Activated B cell treated with CpG ODN at 0.5 μM for 24 hours (primary cell): Measurements from ENCODE around the gene GRK1. TPM values are rescaled to one million over a fixed set of nuclear protein-coding genes. Genes with fewer than 3 reads are reported as not detected.

Source experiments
- ATAC-seq: fragments of 200-7000 bp; cut with Tn5 transposase; one replicate; pipeline ENCODE4 v1.10.0; 2021; ENCODE audit warnings: low read depth, mild to moderate bottlenecking, moderate library complexity
- CTCF ChIA-PET: fragments of 350-600 bp; sonication (Branson Sonifier 250); formaldehyde crosslinking; loops from one replicate; lab custom pipeline; 2021; ENCODE audit warnings: antibody characterized with exemption; lab: Charles Lee
- POLR2A ChIA-PET: fragments of 350-600 bp; sonication (Branson Sonifier 250); formaldehyde crosslinking; loops from one replicate; lab custom pipeline; 2021; ENCODE audit warnings: antibody characterized with exemption; lab: Charles Lee
- DNase-seq: peaks from one replicate; pipeline ENCODE4 v3.0.0; 2022
- H3K27ac Mint-ChIP-seq: one replicate; pipeline ENCODE4 v1.8.0; 2020; ENCODE audit warnings: mixed read lengths
- H3K27me3 Mint-ChIP-seq: one replicate; pipeline ENCODE4 v1.8.0; 2021; ENCODE audit warnings: mixed read lengths
- H3K36me3 Mint-ChIP-seq: one replicate; pipeline ENCODE4 v1.8.0; 2021; ENCODE audit warnings: low read depth, mixed read lengths
- H3K4me1 Mint-ChIP-seq: one replicate; pipeline ENCODE4 v1.8.0; 2021; ENCODE audit warnings: mixed read lengths
- H3K4me3 Mint-ChIP-seq: one replicate; pipeline ENCODE4 v1.8.0; 2020; ENCODE audit warnings: mild to moderate bottlenecking, mixed read lengths
- H3K9me3 Mint-ChIP-seq: one replicate; pipeline ENCODE4 v1.8.0; 2020; ENCODE audit warnings: mixed read lengths
- intact Hi-C: fragments of 100-400 bp; cut with micrococcal nuclease; formaldehyde crosslinking; loops from one replicate; pipeline ENCODE4 v1.15.1; 2024
- total RNA-seq: library from RNA; stranded (reverse); gene quantifications from 2 replicates; pipeline ENCODE4 v1.2.3, GENCODE V29; 2022
- TF ChIP-seq, protein P1 (sequence below): fragments of 200-600 bp; IDR thresholded peaks from one replicate; pipeline ENCODE4 v1.8.0; 2022; ENCODE audit warnings: antibody characterized with exemption, mild to moderate bottlenecking

The GRK1 gene
- total RNA-seq, 1 donor from 2014 or later, result 0.07 TPM

DNA sequence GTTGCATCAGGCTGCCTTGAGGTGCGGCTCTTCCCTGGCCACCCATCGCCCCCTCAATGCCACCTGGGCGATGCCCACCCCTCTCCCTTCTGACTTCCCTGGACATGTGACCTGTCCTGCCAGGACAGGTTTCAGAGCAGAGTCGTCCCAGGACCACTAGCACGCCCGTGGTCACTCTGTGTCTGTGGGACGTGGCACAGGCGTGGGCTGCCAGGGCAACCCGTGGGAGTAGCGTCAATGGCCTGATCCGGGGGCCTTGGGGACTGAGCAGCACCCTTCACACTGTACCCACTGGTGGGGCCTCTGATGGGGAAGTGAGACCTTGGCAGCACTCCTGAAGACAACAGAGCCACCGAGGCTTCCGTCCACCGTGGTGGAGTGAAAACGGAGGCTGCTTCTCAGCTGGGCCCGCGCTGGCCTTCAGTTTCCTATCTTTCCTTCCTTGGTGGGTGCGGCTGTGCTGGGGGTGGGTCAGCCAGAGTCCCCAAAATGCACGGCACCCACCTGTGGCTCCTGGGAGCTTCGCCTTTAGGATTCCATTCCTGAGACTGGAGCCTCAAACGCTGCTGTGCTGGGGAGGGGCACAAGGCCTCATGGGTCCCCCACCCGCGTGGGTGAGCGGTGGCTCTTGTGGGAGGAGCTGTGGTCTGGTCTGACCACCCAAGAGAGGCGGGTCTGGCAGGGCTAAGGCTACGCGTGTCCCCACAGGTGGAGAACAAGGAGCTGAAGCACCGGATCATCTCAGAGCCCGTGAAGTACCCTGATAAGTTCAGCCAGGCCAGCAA lies 65.3 kb downstream of the GRK1 start:
- ATAC-seq, result peak; percentile 87

DNA sequence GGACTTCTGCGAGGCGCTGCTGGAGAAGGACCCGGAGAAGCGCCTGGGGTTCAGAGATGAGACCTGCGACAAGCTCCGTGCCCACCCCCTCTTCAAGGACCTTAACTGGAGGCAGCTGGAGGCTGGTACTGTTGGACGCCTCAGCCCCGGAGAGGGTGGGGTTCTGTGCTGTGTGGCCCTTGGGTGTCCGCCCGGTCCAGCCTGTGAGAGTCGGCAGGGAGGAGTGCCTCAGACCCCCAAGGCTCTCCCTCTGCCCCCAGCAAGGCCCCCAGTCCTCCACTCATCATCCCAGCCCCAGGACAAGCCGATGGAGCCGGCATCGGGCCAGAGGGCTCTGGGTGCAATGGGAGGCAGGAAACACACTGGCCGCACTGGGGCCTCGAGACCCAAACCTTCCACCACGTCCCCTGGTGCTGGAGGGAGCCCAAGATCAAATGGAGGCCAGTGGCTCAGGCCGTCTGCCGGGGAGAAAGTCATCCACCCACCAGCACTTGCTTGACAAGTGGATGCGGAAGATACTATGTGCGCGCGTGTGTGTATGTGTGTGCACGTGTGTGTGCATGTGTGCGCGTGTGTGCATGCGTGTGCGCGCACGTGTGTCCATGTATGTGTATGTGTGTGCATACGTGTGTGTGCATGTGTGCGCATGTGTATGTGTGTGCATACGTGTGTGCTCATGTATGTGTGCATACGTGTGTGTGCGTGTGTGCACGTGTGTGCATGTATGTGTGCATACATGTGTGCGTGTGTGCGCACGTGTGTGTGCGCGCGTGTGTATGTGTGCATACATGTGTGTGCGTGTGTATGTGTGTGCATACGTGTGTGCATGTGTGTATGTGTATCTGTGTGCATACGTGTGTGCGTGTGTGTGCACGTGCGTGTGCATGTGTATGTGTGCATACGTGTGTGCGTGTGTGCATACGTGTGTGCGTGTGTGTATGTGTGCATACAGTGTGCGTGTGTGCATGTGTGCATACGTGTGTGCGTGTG lies 66.2 kb downstream of the GRK1 start:
- ChIA-PET POLR2A (no interaction called here), CTCF (no interaction called here)
- intact Hi-C loops, result loop anchor here (2.0 kb wide), 1 partner anchor 26 kb away; the partner anchor contains the start of gene TMEM255B
- no peaks in the 10 kb centered on the region for H3K9me3 Mint-ChIP-seq
- H3K4me1 Mint-ChIP-seq, result peaks cover 9% of the 10 kb centered on the region
- DNase-seq (no peak), ATAC-seq (no peak)
- no peaks in the 10 kb centered on the region for H3K36me3 Mint-ChIP-seq
- peaks cover 2% of the 10 kb centered on the region for H3K27me3 Mint-ChIP-seq
- TF ChIP-seq, protein P1, sequence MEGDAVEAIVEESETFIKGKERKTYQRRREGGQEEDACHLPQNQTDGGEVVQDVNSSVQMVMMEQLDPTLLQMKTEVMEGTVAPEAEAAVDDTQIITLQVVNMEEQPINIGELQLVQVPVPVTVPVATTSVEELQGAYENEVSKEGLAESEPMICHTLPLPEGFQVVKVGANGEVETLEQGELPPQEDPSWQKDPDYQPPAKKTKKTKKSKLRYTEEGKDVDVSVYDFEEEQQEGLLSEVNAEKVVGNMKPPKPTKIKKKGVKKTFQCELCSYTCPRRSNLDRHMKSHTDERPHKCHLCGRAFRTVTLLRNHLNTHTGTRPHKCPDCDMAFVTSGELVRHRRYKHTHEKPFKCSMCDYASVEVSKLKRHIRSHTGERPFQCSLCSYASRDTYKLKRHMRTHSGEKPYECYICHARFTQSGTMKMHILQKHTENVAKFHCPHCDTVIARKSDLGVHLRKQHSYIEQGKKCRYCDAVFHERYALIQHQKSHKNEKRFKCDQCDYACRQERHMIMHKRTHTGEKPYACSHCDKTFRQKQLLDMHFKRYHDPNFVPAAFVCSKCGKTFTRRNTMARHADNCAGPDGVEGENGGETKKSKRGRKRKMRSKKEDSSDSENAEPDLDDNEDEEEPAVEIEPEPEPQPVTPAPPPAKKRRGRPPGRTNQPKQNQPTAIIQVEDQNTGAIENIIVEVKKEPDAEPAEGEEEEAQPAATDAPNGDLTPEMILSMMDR, result no peak
- no peak overlapping the region for H3K27ac Mint-ChIP-seq
- H3K4me3 Mint-ChIP-seq, result no peak overlapping the region

More for the DNA sequence above, 65.3 kb downstream of the GRK1 start:
- CTCF ChIA-PET, result no interaction called here
- peaks cover 2% of the 10 kb centered on the region for H3K27me3 Mint-ChIP-seq
- TF ChIP-seq, protein P1, result no peak
- no peak for DNase-seq
- H3K36me3 Mint-ChIP-seq, result no peaks in the 10 kb centered on the region
- H3K4me3 Mint-ChIP-seq, result peak overlapping the region; percentile 32
- no peaks in the 10 kb centered on the region for H3K9me3 Mint-ChIP-seq
- H3K4me1 Mint-ChIP-seq, result peaks cover 9% of the 10 kb centered on the region
- H3K27ac Mint-ChIP-seq, result no peak overlapping the region
- POLR2A ChIA-PET, result no interaction called here
- intact Hi-C loops, result loop anchor here (2.0 kb wide), 1 partner anchor 26 kb away; the partner anchor contains the start of gene TMEM255B

DNA sequence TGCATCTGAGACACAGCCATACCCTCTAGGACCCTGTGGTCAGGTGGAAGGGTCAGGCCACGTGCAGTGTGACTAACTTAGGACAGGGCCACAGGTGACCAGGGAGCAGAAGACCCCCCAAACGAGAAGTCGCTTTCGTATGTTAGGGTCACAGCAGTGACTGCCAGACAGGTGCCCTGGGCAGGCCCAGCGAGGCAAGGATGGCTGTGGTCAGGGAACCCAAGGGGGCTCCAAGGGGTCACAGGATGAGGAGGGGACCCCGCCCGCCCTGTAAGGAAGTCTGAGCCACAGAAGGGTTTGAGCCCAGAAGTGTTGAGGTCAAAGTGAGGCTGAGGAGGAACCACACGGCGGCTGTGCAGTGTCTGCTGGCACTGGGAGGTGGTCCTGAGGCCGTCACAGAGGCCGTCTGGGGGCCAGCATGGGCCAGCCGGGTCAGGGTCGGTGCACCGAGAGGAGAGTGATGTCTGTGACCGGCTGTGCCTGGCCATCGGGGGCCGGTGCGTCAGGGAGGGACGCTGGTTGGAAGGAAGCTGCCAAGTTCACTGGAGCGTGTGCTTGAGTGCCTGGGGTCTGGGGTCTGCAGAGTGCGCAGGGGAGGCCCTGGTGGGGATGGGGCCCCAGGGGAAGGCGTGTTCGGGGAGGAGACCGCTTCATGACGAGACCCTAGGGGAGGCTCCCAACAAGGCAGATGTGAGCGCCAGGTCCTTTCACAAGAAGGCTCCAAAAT lies 67.2 kb downstream of the GRK1 start:
- no peak for ATAC-seq
- Mint-ChIP-seq H3K27ac (no peak overlapping the region), H3K9me3 (no peaks in the 10 kb centered on the region), H3K36me3 (no peaks in the 10 kb centered on the region), H3K4me3 (no peak overlapping the region), H3K27me3 (no peaks in the 10 kb centered on the region), H3K4me1 (peaks cover 9% of the 10 kb centered on the region)
- intact Hi-C loops, result no loop called here
- POLR2A ChIA-PET, result no interaction called here
- no peak for DNase-seq
- TF ChIP-seq, protein P1, result no peak
- CTCF ChIA-PET, result no interaction called here

DNA sequence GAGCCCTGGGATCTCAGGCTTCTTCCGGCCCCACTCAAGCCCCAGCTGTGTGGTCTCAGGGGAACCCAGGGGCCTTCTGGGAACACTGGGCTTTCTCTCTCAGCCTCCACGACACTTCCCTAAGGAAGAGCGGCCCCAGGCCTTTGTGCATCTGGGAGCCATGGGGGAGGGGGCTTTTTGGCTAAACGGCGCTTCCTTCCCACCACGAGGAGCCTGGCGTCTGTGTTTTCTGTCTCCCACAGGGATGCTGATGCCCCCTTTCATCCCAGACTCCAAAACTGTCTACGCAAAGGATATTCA lies 67.8 kb downstream of the GRK1 start:
- intact Hi-C loops, result no loop called here
- Mint-ChIP-seq H3K4me3 (no peak overlapping the region), H3K36me3 (no peaks in the 10 kb centered on the region)

More for the DNA sequence above, 67.8 kb downstream of the GRK1 start:
- H3K4me1 Mint-ChIP-seq, result peaks cover 9% of the 10 kb centered on the region
- no peaks in the 10 kb centered on the region for H3K27me3 Mint-ChIP-seq
- no peak overlapping the region for H3K27ac Mint-ChIP-seq
- ChIA-PET CTCF (no interaction called here), POLR2A (no interaction called here)
- DNase-seq (no peak), ATAC-seq (no peak)
- H3K9me3 Mint-ChIP-seq, result no peaks in the 10 kb centered on the region
- TF ChIP-seq, protein P1, result no peak
